HG02610 (cell line): ENCODE data around the gene PPP2R5E.
"Not testable (repeated sequence)": the region's sequence is repeated elsewhere in the genome, so short reads cannot be mapped to it uniquely, and the experiment has no call there.

Experiments
- ATAC-seq: cut with Tn5 transposase; IDR thresholded peaks from one replicate; pipeline ENCODE4 v1.9.1; 2021; ENCODE audit warnings: mild to moderate bottlenecking, moderate library complexity; ENCODE audit not compliant: unreplicated experiment

Gene PPP2R5E

DNA sequence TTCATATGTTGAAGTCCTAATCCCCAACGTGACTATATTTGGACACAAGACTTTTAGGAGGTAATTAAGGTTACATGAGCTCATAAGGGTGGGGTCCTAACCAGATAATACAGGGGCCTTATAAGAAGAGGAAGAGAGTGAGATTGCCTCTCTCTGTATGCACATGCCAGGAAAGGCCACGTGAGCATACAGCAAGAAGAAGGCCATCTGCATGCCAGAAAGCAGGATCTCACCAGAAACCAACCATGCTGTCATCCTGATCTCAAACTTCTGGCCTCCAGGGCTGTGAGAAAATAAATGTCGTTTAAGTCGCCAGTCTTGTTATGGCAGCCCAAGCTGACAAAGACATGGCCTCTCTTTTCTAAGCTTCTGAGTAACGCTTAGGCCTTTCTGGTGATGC, 155.5 kb downstream of the PPP2R5E start:
- no peak for ATAC-seq

- peak; percentile 96 for ATAC-seq
These were observed 159.3 kb downstream of the PPP2R5E start for GRCh38 chr14:63383776-63384367.

- no peak for ATAC-seq
These were observed 164.7 kb downstream of the PPP2R5E start for GRCh38 chr14:63378444-63378843.

GRCh38 chr14:63375769-63376168, 167.4 kb downstream of the PPP2R5E start:
- no peak for ATAC-seq

- ATAC-seq, result not testable (repeated sequence)
These were observed 171.6 kb downstream of the PPP2R5E start for GRCh38 chr14:63371613-63372012.

DNA sequence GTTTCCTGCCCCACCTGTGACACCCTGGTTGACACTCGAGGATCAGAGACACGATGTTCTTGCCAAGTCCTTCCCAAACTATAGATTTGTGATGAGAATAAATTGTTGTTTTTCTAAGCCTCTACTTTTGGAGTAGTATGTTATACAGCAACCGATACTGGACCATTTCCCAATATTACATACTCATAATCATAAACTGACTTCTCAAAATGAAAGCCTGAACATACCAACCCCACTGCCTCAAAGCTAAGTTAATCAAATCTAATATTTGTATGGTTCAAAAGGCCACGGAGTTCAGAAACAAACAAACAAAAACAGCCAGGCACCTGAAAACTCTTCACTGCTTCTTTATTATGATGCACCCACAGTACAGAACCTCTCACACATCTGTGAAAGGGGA, 172.1 kb downstream of the PPP2R5E start:
- peak; percentile 49 for ATAC-seq

- ATAC-seq, result no peak
These were observed 175.3 kb downstream of the PPP2R5E start for GRCh38 chr14:63367742-63368364.

- no peak for ATAC-seq
These were observed 180.8 kb downstream of the PPP2R5E start for GRCh38 chr14:63362389-63362819.

DNA sequence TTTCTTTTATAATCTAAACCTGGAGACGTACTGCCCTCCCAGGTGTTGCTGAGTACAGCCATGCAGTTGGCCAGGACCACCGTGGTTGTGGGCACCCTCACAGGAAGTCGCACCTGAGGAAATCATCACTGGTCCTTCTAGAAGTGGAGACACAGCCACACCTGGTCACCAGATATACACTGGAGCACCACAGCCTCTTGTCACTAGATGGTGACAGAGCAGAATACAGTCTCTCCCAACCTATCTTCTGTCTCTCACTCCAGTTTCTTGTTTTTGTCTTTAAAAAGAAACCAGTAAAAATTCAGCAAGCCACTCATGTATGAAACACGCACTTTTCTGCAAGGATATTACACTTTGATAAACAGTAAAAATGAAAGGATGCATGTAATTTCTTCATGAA, 181.4 kb downstream of the PPP2R5E start:
- no peak for ATAC-seq

GRCh38 chr14:63357841-63358240, 185.3 kb downstream of the PPP2R5E start:
- ATAC-seq, result no peak

DNA sequence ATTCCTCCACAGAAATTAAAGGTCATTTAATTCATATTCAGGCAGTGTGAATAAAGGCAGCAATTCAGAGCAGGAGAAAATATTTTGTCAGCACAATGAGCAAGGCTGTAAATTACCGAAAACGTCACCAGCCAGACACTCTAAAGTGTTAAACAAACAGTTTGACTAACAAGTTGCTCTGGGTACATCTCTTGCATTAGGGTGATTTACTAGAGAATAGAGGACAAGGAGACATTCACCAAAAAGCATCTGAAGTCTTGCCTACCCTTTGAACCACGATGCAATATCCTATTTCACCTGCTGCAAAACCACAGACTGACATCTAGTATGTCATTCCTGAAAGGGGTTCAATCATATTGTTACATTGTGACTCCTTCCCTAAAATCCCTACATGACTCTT, 197.4 kb downstream of the PPP2R5E start:
- ATAC-seq, result no peak

DNA sequence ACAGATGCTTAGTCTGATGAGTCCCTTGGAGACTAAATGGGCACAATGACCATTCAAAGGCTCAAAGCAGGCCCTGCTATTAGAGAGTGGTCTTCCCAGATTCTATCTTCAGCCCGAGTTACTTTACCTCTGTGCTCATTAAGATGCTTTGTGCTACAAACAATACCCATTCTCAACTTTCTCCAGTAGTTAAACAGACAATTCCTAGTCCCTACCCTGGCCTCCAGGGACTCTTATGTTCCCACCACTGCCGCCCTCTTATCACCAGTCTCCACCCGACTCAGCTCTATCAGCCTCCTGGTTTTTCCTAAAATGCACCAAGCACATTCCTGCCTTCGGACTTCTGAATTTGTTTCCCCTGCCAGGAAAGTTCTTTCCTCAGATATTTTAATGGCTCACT, 198.8 kb downstream of the PPP2R5E start:
- no peak for ATAC-seq

DNA sequence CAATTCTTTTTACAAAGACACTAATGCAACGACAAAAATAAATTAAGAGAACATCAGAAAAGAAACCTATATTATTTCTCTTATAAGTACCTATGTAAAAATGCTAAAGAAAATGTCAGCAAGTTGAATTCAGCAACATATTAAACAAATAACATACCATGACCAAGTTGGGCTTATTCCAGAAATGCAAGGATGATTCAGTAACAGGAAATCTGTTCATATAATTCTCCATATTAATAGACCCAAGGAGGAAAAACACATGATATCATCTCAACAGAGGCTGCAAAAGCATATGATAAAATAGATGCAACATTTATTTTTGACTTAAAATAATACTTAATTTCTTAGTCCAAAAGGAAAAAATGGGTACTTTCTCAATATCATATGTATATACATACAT, 199.3 kb downstream of the PPP2R5E start:
- no peak for ATAC-seq

DNA sequence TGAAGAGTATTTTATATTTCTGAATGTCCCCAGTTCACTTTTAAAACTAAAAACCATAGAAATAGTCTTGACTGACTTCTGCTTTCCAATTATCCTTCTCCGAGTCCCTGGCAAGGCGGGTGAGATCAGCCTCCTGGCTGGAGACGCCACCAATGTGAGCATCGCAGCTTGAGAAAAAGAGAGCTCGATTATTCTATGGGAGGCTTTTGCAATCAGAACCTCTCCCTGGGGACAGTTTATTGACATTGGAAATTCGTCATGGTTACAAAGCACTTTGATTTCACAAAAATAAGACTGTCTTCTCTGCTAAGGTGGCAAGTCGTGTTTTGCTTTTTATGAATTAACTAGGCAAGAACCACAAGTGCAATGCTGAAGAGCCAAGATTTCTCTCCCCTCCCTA, 200.8 kb downstream of the PPP2R5E start:
- ATAC-seq, result no peak

DNA sequence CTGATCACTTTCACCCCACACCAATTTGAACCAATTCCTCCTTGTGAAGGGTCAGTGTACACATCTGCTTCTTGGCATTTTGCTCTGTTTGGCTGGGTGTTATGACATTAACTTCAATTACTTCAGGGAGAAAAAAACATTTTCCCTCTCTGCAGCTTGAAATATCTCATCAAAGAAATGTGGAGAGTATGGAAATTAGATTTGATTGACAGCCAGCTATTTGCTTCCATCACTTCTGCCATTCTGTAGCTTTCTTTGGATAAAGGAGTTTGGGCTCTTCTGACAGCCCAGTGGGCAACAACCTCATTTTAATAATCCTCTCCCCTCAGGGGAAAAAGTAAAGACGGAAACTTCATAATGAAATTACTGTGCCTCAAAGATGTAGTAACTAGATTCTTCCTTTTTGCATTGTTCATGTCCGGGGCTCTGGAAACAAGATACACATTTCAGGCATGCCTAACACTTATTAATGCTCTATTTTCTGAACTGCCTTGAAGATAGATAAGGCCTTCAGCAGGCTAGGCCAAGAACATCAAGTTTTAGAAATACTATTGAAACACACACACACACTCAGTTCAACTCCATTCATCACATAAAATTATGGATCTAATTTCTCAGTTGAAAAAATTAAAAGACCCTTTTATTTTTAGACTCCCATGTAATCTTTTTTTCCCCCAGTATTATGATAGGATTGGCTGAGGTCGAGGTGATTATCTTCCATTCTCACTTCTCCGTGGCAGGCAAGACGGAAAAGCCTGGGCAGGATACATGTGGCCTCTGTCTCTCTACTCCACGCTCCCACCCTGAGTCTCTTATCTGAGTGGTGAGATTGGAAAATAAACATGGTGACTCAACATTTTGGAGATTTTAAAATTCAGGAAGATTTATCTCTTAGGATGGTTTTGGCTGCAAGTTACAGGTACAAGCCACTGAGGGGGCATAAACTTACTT, 214.1 kb downstream of the PPP2R5E start:
- ATAC-seq, result no peak

DNA sequence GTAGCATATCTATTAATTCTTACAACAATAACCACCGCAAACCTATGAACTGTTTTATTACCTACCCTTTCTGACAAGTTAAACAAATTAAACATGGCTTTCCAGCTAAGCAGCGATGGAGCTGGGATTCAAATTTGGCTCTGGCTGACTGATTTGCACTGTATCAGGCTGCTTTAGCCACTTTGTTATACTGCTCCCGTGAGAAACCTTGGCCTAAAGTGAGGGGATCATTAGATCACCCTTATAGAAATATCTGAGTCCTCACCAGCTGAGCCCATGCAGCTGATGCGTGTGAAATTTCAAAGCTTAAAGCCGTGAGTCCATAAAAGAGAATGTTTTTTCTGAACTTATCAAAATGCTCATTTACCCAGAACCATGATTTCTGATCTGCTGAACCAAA, 216.3 kb downstream of the PPP2R5E start:
- no peak for ATAC-seq

DNA sequence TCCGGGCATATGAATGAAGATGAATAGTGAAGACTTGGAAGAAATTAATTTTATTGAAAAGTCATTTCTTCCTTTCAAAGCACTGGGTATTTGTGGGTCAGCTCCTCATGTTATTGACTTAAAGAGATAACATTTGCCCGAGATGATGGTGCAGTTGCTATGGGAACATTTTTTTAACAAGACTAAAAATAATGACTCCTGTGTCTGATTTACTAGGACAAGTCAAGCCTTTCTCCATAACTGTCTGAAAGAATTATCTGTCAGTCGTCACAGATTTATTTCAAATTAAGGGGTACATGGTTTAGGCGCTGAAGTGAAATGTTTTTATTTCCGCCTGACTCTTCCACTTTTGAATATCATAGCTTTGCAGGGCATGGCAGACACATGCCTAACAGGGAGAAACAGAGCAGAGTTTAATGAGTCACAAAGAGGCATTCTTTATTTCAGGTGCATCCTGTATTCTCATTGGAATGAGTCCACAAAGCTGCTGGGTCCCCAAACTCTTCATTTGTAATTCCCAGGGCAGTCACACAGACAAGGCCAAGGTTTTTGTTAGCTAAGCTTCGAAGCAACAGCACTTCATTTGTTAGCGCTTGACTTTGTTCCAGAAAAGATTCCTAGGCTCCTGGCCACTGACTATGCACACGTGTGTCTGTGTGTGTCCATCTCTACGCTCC, 220.1 kb downstream of the PPP2R5E start:
- ATAC-seq, result no peak

- ATAC-seq, result no peak
These were observed 220.7 kb downstream of the PPP2R5E start for GRCh38 chr14:63322472-63322871.
